Stimulated activated CD4-positive, alpha-beta T cell treated with anti-CD3 and anti-CD28 coated beads, Interleukin-12 subunit alpha, Interleukin-12 subunit beta, amount 100 ng/mL, for 4 hours (primary cell): Measurements from ENCODE around the gene MYOD1.

Experiments
- DNase-seq: peaks from one replicate; pipeline ENCODE4 v3.0.0-alpha.2; 2020

Gene MYOD1

GRCh38 chr11:17703951-17704350 lies 15.4 kb upstream of the MYOD1 start:
- no peak for DNase-seq

GRCh38 chr11:17707830-17708229 lies 11.5 kb upstream of the MYOD1 start:
- no peak for DNase-seq

- no peak for DNase-seq
Measured at GRCh38 chr11:17711836-17712235, 7.5 kb upstream of the MYOD1 start.

- DNase-seq: no peak
Measured at GRCh38 chr11:17713851-17714250, 5.5 kb upstream of the MYOD1 start.

- no peak for DNase-seq
Measured at GRCh38 chr11:17714356-17714854, 5.0 kb upstream of the MYOD1 start.

GRCh38 chr11:17714870-17715269 lies 4.5 kb upstream of the MYOD1 start:
- DNase-seq: no peak

GRCh38 chr11:17716807-17717206 lies 2.6 kb upstream of the MYOD1 start:
- DNase-seq: no peak

- DNase-seq: no peak
Measured at GRCh38 chr11:17718015-17718414, 1.4 kb upstream of the MYOD1 start.

GRCh38 chr11:17718510-17718962 lies 835 bp upstream of the MYOD1 start:
- no peak for DNase-seq

- DNase-seq: no peak
Measured at GRCh38 chr11:17719938-17720795, 796 bp downstream of the MYOD1 start.

- DNase-seq: no peak
Measured at GRCh38 chr11:17720796-17721171, 1.4 kb downstream of the MYOD1 start.

GRCh38 chr11:17721242-17721999 lies 2.0 kb downstream of the MYOD1 start:
- no peak for DNase-seq

GRCh38 chr11:17722000-17722643 lies 2.8 kb downstream of the MYOD1 start:
- no peak for DNase-seq

- DNase-seq: no peak
Measured at GRCh38 chr11:17724020-17724908, 4.9 kb downstream of the MYOD1 start.

GRCh38 chr11:17725174-17725573 lies 5.8 kb downstream of the MYOD1 start:
- no peak for DNase-seq

- no peak for DNase-seq
Measured at GRCh38 chr11:17730137-17730536, 10.8 kb downstream of the MYOD1 start.

- DNase-seq: peak; percentile 55
Measured at GRCh38 chr11:17730608-17731462, 11.5 kb downstream of the MYOD1 start.

GRCh38 chr11:17733261-17733660 lies 13.9 kb downstream of the MYOD1 start:
- no peak for DNase-seq

- DNase-seq: no peak
Measured at GRCh38 chr11:17734418-17734911, 15.1 kb downstream of the MYOD1 start, which contains the start of gene KCNC1. KCNC1 (plus strand) TSS chr11:17734781; CDS start chr11:17736003, 1,222 bp downstream.

GRCh38 chr11:17734986-17735817 lies 15.8 kb downstream of the MYOD1 start:
- peak; percentile 23 for DNase-seq
